Vagina (tissue), 2 donors: Measurements from ENCODE around the gene MAP1B.

Experiments
- POLR2A ChIP-seq, 2 donors: fragments of 450-650 bp; IDR thresholded peaks; one replicate each; pipeline ENCODE4 v1.6.1; 2017; ENCODE audit warnings: antibody characterized with exemption in 2 of 2, mild to moderate bottlenecking in 2 of 2, moderate library complexity in 2 of 2
- POLR2AphosphoS5 ChIP-seq, 2 donors: sonication (generic); formaldehyde crosslinking; IDR thresholded peaks; one replicate each; pipeline ENCODE4 v1.9.0; 2017; ENCODE audit warnings: antibody characterized with exemption in 2 of 2, mild to moderate bottlenecking in 2 of 2, low read depth in 1 of 2; ENCODE audit not compliant: insufficient read depth in 1 of 2
- TF ChIP-seq, protein P1 (sequence below), 3 experiments: fragments of 450-650 bp in 2 of 3; fragments of 200-600 bp in 1 of 3; sonication (generic) in 1 of 3; IDR thresholded peaks; one replicate each; pipeline ENCODE4 v1.5.1; 2017 to 2019; ENCODE audit warnings: antibody characterized with exemption in 3 of 3, mild to moderate bottlenecking in 2 of 3, moderate library complexity in 2 of 3

DNA sequence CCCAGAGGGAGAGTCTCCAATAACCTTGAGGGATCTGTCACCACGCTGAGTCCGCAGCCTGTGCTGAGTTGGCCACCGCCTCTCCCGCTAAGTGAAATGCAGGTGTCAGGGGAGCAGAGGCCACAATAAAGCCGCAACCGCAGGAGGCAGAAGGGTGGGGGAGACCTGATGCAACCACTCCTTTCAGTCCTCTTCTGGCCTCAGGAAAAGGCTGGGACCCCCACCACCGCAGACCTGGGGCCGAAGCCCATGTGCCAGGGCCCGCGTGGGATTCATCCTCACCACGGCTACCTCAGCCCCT lies 576 bp downstream of the MAP1B start:
- TF ChIP-seq POLR2A (IDR thresholded peaks at IDR 0.05) (no peak), POLR2AphosphoS5 (IDR thresholded peaks at IDR 0.05; ENCODE audit: insufficient read depth in 1 of 2, low read depth in 1 of 2) (no peak)
- TF ChIP-seq, protein P1, sequence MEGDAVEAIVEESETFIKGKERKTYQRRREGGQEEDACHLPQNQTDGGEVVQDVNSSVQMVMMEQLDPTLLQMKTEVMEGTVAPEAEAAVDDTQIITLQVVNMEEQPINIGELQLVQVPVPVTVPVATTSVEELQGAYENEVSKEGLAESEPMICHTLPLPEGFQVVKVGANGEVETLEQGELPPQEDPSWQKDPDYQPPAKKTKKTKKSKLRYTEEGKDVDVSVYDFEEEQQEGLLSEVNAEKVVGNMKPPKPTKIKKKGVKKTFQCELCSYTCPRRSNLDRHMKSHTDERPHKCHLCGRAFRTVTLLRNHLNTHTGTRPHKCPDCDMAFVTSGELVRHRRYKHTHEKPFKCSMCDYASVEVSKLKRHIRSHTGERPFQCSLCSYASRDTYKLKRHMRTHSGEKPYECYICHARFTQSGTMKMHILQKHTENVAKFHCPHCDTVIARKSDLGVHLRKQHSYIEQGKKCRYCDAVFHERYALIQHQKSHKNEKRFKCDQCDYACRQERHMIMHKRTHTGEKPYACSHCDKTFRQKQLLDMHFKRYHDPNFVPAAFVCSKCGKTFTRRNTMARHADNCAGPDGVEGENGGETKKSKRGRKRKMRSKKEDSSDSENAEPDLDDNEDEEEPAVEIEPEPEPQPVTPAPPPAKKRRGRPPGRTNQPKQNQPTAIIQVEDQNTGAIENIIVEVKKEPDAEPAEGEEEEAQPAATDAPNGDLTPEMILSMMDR (IDR thresholded peaks at IDR 0.05): no peak
